GM18870 (cell line): ENCODE data around the gene MRPS18A.

Experiments
- ATAC-seq: cut with Tn5 transposase; IDR thresholded peaks from one replicate; pipeline ENCODE4 v1.9.1; 2021; ENCODE audit warnings: moderate library complexity; ENCODE audit not compliant: unreplicated experiment

MRPS18A gene

GRCh38 chr6:43687437-43688347, at the start of gene MRPS18A:
Gene MRPS18A, minus strand, starts transcription at chr6:43687791. Its CDS starts 12 bp downstream, at chr6:43687779.
- ATAC-seq, result peak; percentile 49

GRCh38 chr6:43736844-43737243, 49.3 kb upstream of the MRPS18A start:
- no peak for ATAC-seq

GRCh38 chr6:43736211-43736786, 48.7 kb upstream of the MRPS18A start:
- no peak for ATAC-seq

- ATAC-seq, result no peak
These were observed 48.1 kb upstream of the MRPS18A start for GRCh38 chr6:43735642-43736199.

GRCh38 chr6:43734294-43734665, 46.7 kb upstream of the MRPS18A start:
- ATAC-seq, result no peak

GRCh38 chr6:43733471-43734293, 46.1 kb upstream of the MRPS18A start:
- ATAC-seq, result no peak

GRCh38 chr6:43730634-43731033, 43.0 kb upstream of the MRPS18A start:
- ATAC-seq, result no peak

GRCh38 chr6:43729537-43729936, 41.9 kb upstream of the MRPS18A start:
- no peak for ATAC-seq

GRCh38 chr6:43728586-43728985, 41.0 kb upstream of the MRPS18A start:
- no peak for ATAC-seq

GRCh38 chr6:43727634-43728033, 40.0 kb upstream of the MRPS18A start:
- ATAC-seq, result no peak

GRCh38 chr6:43725643-43726580, 38.3 kb upstream of the MRPS18A start:
- ATAC-seq, result no peak

- no peak for ATAC-seq
These were observed 37.5 kb upstream of the MRPS18A start for GRCh38 chr6:43724914-43725642.

GRCh38 chr6:43724354-43724753, 36.8 kb upstream of the MRPS18A start:
- no peak for ATAC-seq

GRCh38 chr6:43723737-43724295, 36.2 kb upstream of the MRPS18A start:
- ATAC-seq, result peak; percentile 60

- ATAC-seq, result no peak
These were observed 35.4 kb upstream of the MRPS18A start for GRCh38 chr6:43722920-43723545.

GRCh38 chr6:43720999-43721398, 33.4 kb upstream of the MRPS18A start:
- ATAC-seq, result no peak

- no peak for ATAC-seq
These were observed 31.9 kb upstream of the MRPS18A start for GRCh38 chr6:43719511-43719910.

- ATAC-seq, result no peak
These were observed 31.0 kb upstream of the MRPS18A start for GRCh38 chr6:43718387-43719105.
